IMR-90 (cell line): ENCODE data around the gene SLAMF7. TPM values are rescaled to one million over a fixed set of nuclear protein-coding genes. Genes with fewer than 3 reads are reported as not detected.
"Not testable (repeated sequence)": the region's sequence is repeated elsewhere in the genome, so short reads cannot be mapped to it uniquely, and the experiment has no call there.

Experiments used
- ATAC-seq: fragments of 200-7000 bp; cut with Tn5 transposase; 2 replicates; pipeline ENCODE4 v1.9.1; 2020; ENCODE audit warnings: low read depth, mild to moderate bottlenecking, moderate library complexity
- BruUV-seq: library from RNA; stranded (reverse); fragments of 400-500 nt; replicated peaks from 2 replicates; lab custom pipeline; 2021; lab: Mats Ljungman, UMichigan
- CTCF ChIA-PET: fragments of 300-600 bp; formaldehyde crosslinking; extraction: SDS; loops from one replicate; lab custom pipeline; 2021; ENCODE audit warnings: antibody characterized with exemption; lab: Yijun Ruan, JAX
- POLR2A ChIA-PET: fragments of 300-600 bp; sonication (Branson Sonifier 250); formaldehyde crosslinking; loops from one replicate; lab custom pipeline; 2022; ENCODE audit warnings: antibody characterized with exemption; ENCODE audit not compliant: unreplicated experiment; lab: Charles Lee
- DNase-seq: peaks from one replicate; pipeline ENCODE4 v3.0.0; 2013
- H2AFZ ChIP-seq: replicated peaks from 2 replicates; pipeline ENCODE3; 2013; ENCODE audit warnings: low read length, mild to moderate bottlenecking; ENCODE audit not compliant: poor library complexity
- H2AK5ac ChIP-seq: 2 replicates; pipeline ENCODE4 v1.6.1; 2013; ENCODE audit warnings: low read depth, low read length, inconsistent platforms
- H2AK9ac ChIP-seq: replicated peaks from 2 replicates; pipeline ENCODE3; 2013; ENCODE audit warnings: mild to moderate bottlenecking, low read depth, low read length, moderate library complexity; ENCODE audit not compliant: poor library complexity
- H2BK120ac ChIP-seq: 2 replicates; pipeline ENCODE4 v1.6.1; 2013; ENCODE audit warnings: low read depth, low read length, inconsistent platforms
- H2BK15ac ChIP-seq: 3 replicates; pipeline ENCODE4 v1.6.1; 2013; ENCODE audit warnings: low read depth, low read length, inconsistent platforms
- H2BK20ac ChIP-seq: 2 replicates; pipeline ENCODE4 v1.6.1; 2013; ENCODE audit warnings: low read depth, mild to moderate bottlenecking, inconsistent platforms, low read length, moderate library complexity
- H2BK5ac ChIP-seq: 2 replicates; pipeline ENCODE4 v1.6.1; 2013; ENCODE audit warnings: mild to moderate bottlenecking, low read depth, low read length, inconsistent platforms; ENCODE audit not compliant: poor library complexity, severe bottlenecking
- H3K14ac ChIP-seq: replicated peaks from 2 replicates; pipeline ENCODE4 v1.6.1; 2013; ENCODE audit warnings: low read depth, low read length, inconsistent platforms
- H3K18ac ChIP-seq: 2 replicates; pipeline ENCODE4 v1.6.1; 2013; ENCODE audit warnings: low read depth, low read length, control low read depth
- H3K23ac ChIP-seq: 2 replicates; pipeline ENCODE4 v1.6.1; 2013; ENCODE audit warnings: low read depth, low read length, inconsistent platforms
- H3K27ac ChIP-seq: 2 replicates; pipeline ENCODE4 v1.5.1; 2013; ENCODE audit warnings: mild to moderate bottlenecking, control low read depth, low read length; ENCODE audit not compliant: insufficient read depth
- H3K27me3 ChIP-seq: 2 replicates; pipeline ENCODE4 v1.6.1; 2013; ENCODE audit warnings: low read length; ENCODE audit not compliant: control insufficient read depth, insufficient read depth
- H3K36me3 ChIP-seq: 2 replicates; pipeline ENCODE4 v1.6.1; 2013; ENCODE audit warnings: low read length, mixed read lengths; ENCODE audit not compliant: control insufficient read depth, insufficient read depth
- H3K4ac ChIP-seq: 2 replicates; pipeline ENCODE4 v1.6.1; 2013; ENCODE audit warnings: low read depth, low read length, inconsistent platforms
- H3K4me1 ChIP-seq: 2 replicates; pipeline ENCODE4 v1.6.1; 2013; ENCODE audit warnings: low read length, mixed read lengths; ENCODE audit not compliant: control insufficient read depth, insufficient read depth
- H3K4me2 ChIP-seq: 2 replicates; pipeline ENCODE4 v1.6.1; 2013; ENCODE audit warnings: low read depth, mild to moderate bottlenecking, control low read depth, low read length, moderate library complexity
- H3K4me3 ChIP-seq: 2 replicates; pipeline ENCODE4 v1.5.1; 2013; ENCODE audit warnings: low read depth, mild to moderate bottlenecking, control low read depth, low read length, moderate library complexity; ENCODE audit not compliant: insufficient read depth
- H3K56ac ChIP-seq: 2 replicates; pipeline ENCODE4 v1.6.1; 2013; ENCODE audit warnings: low read length, inconsistent platforms; ENCODE audit not compliant: insufficient read depth; ENCODE audit errors: extremely low read depth
- H3K79me1 ChIP-seq, 2 experiments: 2 replicates each; pipeline ENCODE4 v1.6.1; 2013; ENCODE audit warnings: low read length in 2 of 2, inconsistent platforms in 1 of 2, low read depth in 1 of 2
- H3K9ac ChIP-seq: 2 replicates; pipeline ENCODE4 v1.6.1; 2013; ENCODE audit warnings: low read depth, low read length, control low read depth
- H3K9me1 ChIP-seq: 2 replicates; pipeline ENCODE4 v1.6.1; 2013; ENCODE audit warnings: low read length, inconsistent platforms; ENCODE audit not compliant: insufficient read depth
- H3K9me3 ChIP-seq: 2 replicates; pipeline ENCODE4 v1.6.1; 2013; ENCODE audit warnings: low read length; ENCODE audit not compliant: control insufficient read depth, insufficient read depth
- H4K20me1 ChIP-seq: 2 replicates; pipeline ENCODE4 v1.6.1; 2013; ENCODE audit warnings: low read length, inconsistent platforms; ENCODE audit not compliant: insufficient read depth
- H4K5ac ChIP-seq: 2 replicates; pipeline ENCODE4 v1.6.1; 2013; ENCODE audit warnings: mild to moderate bottlenecking, low read depth, low read length, control low read depth
- H4K8ac ChIP-seq, 2 experiments: 2 replicates each; pipeline ENCODE4 v1.6.1; 2013; ENCODE audit warnings: low read depth in 2 of 2, low read length in 2 of 2, control low read depth in 1 of 2, inconsistent platforms in 1 of 2
- H4K91ac ChIP-seq: 2 replicates; pipeline ENCODE4 v1.6.1; 2013; ENCODE audit warnings: low read depth, low read length, inconsistent platforms; ENCODE audit not compliant: insufficient read depth
- NFE2L2 ChIP-seq: fragments of 150-350 bp; IDR thresholded peaks from 2 replicates; pipeline ENCODE4 v1.6.1; 2016; ENCODE audit warnings: low read depth, mild to moderate bottlenecking, low read length
- RAD21 ChIP-seq: IDR thresholded peaks from 2 replicates; pipeline ENCODE4 v1.6.1; 2012; ENCODE audit warnings: low read length, improper control_type of control experiment
- RCOR1 ChIP-seq: IDR thresholded peaks from 2 replicates; pipeline ENCODE4 v1.6.1; 2012; ENCODE audit warnings: mild to moderate bottlenecking, low read length, improper control_type of control experiment; ENCODE audit not compliant: insufficient replicate concordance
- WGBS, 2 experiments: methylation state at CpG; one replicate each; pipeline versions ENCODE4 v1.1.5 to v1.1.7; 2013; ENCODE audit warnings: missing lambda C conversion rate in 2 of 2; ENCODE audit not compliant: insufficient read length in 1 of 2; ENCODE audit errors: extremely low coverage in 2 of 2; 5-methylcytosine and 5-hydroxymethylcytosine counted together
- dilution Hi-C: fragments of 300-500 bp; cut with HindIII; formaldehyde crosslinking; loops from one replicate; pipeline ENCODE4 v1.14.3; 2018; ENCODE audit warnings: low sequenced_read_pairs; ENCODE audit not compliant: unreplicated experiment
- in situ Hi-C: fragments of 300-500 bp; cut with MboI; formaldehyde crosslinking; loops from 3 replicates; pipeline ENCODE4 v1.14.3; 2019; ENCODE audit warnings: low sequenced_read_pairs, inconsistent platforms, mixed read lengths
- intact Hi-C: fragments of 100-400 bp; cut with micrococcal nuclease; formaldehyde crosslinking; loops from 2 replicates; pipeline ENCODE4 v1.10.0; 2022
- polyA plus RNA-seq, 3 experiments: library from polyadenylated mRNA; depleted of rRNA; stranded (reverse); fragments of >200 nt; gene quantifications; 2 replicates each; pipeline ENCODE4 v1.2.3, GENCODE V29; 2012; ENCODE audit warnings: low replicate concordance in 1 of 3
- total RNA-seq: library from RNA; depleted of rRNA; stranded (reverse); fragments of >200 nt; gene quantifications from 2 replicates; pipeline ENCODE4 v1.2.3, GENCODE V29; 2012

SLAMF7 gene
- total and polyA plus RNA-seq, 2 of the 4 experiments (the other 2 are of a cell fraction) = not detected

GRCh38 chr1:160704250-160704649 is 34.8 kb upstream of the SLAMF7 start:
- Histone ChIP-seq H3K4ac (no peak overlapping the region), H3K9me3 (no peaks in the 10 kb centered on the region), H2AK5ac (no peak overlapping the region), H2BK120ac (no peak overlapping the region), H3K23ac (no peak overlapping the region), H2BK15ac (no peak overlapping the region), H2BK20ac (no peak overlapping the region), H3K9ac (no peak overlapping the region), H3K27me3 (no peaks in the 10 kb centered on the region), H3K79me1 (no peaks in the 10 kb centered on the region), H2AFZ (no peak overlapping the region), H4K8ac (no peak overlapping the region), H2BK5ac (no peak overlapping the region), H3K4me1 (no peaks in the 10 kb centered on the region), H4K20me1 (no peaks in the 10 kb centered on the region), H3K36me3 (no peaks in the 10 kb centered on the region), H3K27ac (no peak overlapping the region), H3K14ac (no peak overlapping the region), H3K4me2 (no peak overlapping the region), H3K18ac (no peak overlapping the region), H4K5ac (no peak overlapping the region), H2AK9ac (no peak overlapping the region), H4K91ac (no peak overlapping the region), H3K56ac (no peak overlapping the region), H3K4me3 (no peak overlapping the region), H3K9me1 (no peaks in the 10 kb centered on the region)
- CTCF ChIA-PET = no interaction called here
- DNase-seq (no peak), ATAC-seq (no peak)
- dilution Hi-C loops (no loop called here), in situ Hi-C loops (no loop called here), intact Hi-C loops (no loop called here)
- POLR2A ChIA-PET = no interaction called here
- BruUV-seq = no TSS peak
- TF ChIP-seq NFE2L2 (no peak), RCOR1 (no peak), RAD21 (no peak)
- WGBS, 2 experiments = 80% methylated on average over 2 of the region's 4 CpGs; no CpG with 5 or more reads in 1 of the 2 experiments

- H3K56ac ChIP-seq, H2BK120ac ChIP-seq, H3K4me2 ChIP-seq, H3K4me3 ChIP-seq, CTCF ChIA-PET, in situ Hi-C loops, H2BK20ac ChIP-seq, H3K9me3 ChIP-seq, H3K18ac ChIP-seq, H3K27me3 ChIP-seq, H4K91ac ChIP-seq, H3K27ac ChIP-seq, H4K5ac ChIP-seq, intact Hi-C loops, H3K9me1 ChIP-seq, H3K36me3 ChIP-seq, H3K4me1 ChIP-seq, POLR2A ChIA-PET, dilution Hi-C loops, H2AK5ac ChIP-seq, H4K8ac ChIP-seq, ATAC-seq, DNase-seq, H2AFZ ChIP-seq, H4K20me1 ChIP-seq, H2BK15ac ChIP-seq, H3K79me1 ChIP-seq, H3K14ac ChIP-seq, BruUV-seq, H2AK9ac ChIP-seq, H2BK5ac ChIP-seq, H3K23ac ChIP-seq, H3K4ac ChIP-seq, H3K9ac ChIP-seq: not testable (repeated sequence)
- WGBS, 2 experiments = 20% methylated on average over 1 of the region's 3 CpGs; no CpG with 5 or more reads in 1 of the 2 experiments
These were observed 33.8 kb upstream of the SLAMF7 start for GRCh38 chr1:160705212-160705621.
